ACHN (cell line): ENCODE measurements around the gene EPB42.
"Not testable (repeated sequence)": the region's sequence is repeated elsewhere in the genome, so short reads cannot be mapped to it uniquely, and the experiment has no call there.

Experiments used
- DNase-seq: peaks from one replicate; pipeline ENCODE4 v3.0.0-alpha.2; 2015
- in situ Hi-C: cut with HindIII; loops from 2 replicates; pipeline ENCODE4 v1.10.0; 2017; ENCODE audit warnings: low sequenced_read_pairs, low pct_ligation_motif_present, low pct_unique_long_range_greater_than_20kb

EPB42 gene

DNA sequence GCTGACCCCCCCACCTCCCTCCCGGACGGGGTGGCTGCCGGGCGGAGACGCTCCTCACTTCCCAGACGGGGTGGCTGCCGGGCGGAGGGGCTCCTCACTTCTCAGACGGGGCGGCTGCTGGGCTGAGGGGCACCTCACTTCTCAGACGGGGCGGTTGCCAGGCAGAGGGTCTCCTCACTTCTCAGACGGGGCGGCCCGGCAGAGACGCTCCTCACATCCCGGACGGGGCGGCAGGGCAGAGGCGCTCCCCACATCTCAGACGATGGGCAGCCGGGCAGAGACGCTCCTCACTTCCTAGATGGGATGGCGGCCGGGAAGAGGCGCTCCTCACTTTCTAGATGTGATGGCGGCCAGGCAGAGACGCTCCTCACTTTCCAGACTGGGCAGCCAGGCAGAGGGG lies 53.6 kb downstream of the EPB42 start:
- DNase-seq, in situ Hi-C loops: not testable (repeated sequence)

DNA sequence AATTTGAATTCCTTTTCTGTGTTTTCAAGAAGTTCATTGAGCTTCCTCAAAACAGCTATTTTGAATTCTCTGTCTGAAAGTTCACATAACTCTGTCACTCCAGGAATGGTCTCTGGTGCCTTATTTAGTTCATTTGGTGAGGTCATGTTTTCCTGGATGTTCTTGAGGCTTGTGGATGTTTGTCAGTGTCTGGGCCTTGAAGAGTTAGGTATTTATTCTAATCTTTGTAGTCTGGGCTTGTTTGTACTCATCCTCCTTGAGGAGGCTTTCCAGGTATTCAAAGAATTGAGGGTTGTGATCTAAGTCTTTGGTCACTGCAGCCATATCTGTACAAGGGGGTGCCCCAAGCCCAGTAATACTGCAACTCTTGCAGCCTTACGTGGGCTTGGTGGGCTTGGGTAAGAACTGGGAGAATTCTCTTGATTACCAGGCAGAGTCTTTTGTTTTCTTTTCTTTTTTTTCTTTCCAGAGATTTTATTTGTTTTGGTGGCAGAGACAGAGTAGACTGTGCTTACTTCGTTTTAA lies 55.0 kb downstream of the EPB42 start:
- in situ Hi-C loops: no loop called here

DNA sequence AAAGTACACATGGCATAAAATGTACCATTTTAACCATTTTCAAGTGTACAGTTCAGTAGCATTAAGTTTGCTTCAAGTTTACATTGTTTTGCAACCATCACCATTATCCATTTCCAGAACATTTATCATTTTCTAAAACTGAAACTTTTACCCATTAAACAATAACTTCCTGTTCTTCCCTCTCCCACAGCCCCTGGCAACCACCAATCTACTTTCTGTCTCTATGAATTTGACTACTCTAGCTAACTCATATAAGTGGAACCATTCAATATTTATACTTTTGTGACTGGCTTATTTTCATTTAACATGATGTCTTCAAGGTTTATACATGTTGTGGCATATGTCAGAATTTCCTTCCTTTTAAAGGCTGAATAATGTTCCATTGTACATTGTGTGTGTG lies 67.5 kb downstream of the EPB42 start:
- no peak for DNase-seq
- in situ Hi-C loops: no loop called here

More for the DNA sequence above, 55.0 kb downstream of the EPB42 start:
- DNase-seq: no peak

DNA sequence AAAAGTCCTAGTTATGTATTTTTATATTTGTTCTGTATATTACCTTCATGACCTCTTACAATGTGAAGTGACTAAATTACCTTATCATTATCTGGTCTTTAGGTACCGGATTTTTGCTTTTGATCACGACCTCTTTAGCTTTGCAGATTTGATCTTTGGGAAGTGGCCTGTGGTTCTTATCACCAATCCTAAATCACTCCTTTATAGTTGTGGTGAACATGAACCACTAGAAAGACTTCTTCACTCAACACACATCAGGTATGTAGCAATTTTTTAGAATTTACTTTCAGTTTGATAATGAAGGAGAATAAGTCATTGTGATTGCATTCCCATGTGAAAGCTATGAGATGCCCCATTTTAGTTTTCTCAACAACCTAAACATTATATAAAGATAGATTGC lies 69.1 kb downstream of the EPB42 start:
- in situ Hi-C loops: no loop called here
- no peak for DNase-seq

DNA sequence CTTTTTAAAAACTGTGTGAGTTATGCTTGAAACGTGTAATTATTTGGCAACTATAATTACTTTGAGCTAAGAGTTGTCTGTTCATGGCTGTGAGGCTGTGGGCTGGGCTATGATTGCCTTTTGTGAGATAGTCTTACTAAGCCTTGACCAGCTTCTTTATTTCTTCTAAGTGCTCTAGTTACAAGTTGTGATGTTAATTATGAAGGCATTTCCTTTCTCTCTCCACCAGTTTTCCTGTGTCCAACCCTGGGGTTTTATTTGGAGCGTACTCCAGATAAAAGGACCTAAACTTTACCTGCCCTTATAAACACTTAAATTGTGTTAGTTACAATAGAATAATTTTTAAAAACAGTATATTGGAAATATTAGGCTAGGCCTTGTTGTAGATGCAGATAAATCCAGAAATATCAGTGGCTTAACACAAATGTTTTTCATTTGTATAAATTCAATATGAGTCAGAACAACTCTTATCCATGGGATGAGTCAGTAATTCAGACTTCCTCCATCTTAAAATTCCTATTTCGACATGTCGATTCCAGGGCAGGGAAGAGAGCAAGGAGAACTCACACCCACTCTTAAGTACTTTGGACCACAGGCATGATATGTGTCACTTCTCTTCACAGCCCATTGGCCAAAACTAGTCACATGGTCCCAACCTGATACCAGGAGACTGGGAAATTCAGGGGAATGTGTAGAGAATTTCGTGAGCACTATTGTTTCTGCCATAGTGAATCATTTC lies 70.5 kb downstream of the EPB42 start:
- in situ Hi-C loops: no loop called here
- peak; percentile 13 for DNase-seq
